Epithelial cell of esophagus (primary cell): ENCODE results near the gene KCTD16.

Experiments used
- DNase-seq: peaks from one replicate; pipeline ENCODE4 v3.0.0; 2010; ENCODE audit warnings: low read depth
- H3K4me3 ChIP-seq: 2 replicates; pipeline ENCODE4 v1.5.1; 2011; ENCODE audit warnings: mild to moderate bottlenecking, low read length, control low read depth
- TF ChIP-seq, protein P1 (sequence below): IDR thresholded peaks from 2 replicates; pipeline ENCODE4 v1.5.1; 2011; ENCODE audit warnings: low read depth, mild to moderate bottlenecking, low read length, control low read depth, inconsistent platforms; ENCODE audit not compliant: insufficient read depth; ENCODE audit errors: missing control alignments

Gene KCTD16

GRCh38 chr5:144128844-144129243 is 41.8 kb upstream of the KCTD16 start:
- H3K4me3 ChIP-seq, result no peak overlapping the region
- TF ChIP-seq, protein P1, sequence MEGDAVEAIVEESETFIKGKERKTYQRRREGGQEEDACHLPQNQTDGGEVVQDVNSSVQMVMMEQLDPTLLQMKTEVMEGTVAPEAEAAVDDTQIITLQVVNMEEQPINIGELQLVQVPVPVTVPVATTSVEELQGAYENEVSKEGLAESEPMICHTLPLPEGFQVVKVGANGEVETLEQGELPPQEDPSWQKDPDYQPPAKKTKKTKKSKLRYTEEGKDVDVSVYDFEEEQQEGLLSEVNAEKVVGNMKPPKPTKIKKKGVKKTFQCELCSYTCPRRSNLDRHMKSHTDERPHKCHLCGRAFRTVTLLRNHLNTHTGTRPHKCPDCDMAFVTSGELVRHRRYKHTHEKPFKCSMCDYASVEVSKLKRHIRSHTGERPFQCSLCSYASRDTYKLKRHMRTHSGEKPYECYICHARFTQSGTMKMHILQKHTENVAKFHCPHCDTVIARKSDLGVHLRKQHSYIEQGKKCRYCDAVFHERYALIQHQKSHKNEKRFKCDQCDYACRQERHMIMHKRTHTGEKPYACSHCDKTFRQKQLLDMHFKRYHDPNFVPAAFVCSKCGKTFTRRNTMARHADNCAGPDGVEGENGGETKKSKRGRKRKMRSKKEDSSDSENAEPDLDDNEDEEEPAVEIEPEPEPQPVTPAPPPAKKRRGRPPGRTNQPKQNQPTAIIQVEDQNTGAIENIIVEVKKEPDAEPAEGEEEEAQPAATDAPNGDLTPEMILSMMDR, result no peak

DNA sequence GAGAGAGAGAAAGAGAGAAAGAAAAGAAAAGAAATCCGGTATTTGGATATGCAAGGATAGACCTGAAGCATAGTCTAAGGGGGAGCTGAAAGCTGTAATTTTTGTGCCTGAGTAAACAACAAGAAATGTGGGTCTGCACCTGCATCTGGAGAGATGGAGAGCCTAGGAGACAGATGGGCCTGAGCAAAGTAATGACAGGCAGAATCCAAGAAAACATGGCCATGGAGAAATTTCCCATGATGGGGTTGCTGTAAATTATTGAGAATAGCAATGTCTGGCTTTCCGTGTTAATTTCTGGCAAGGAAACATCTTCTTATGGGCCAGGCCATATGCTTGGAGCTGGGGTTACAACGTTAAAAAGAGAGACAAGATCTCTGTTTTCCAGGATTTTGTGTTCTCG is 40.4 kb upstream of the KCTD16 start:
- TF ChIP-seq, protein P1, result no peak
- DNase-seq, result no peak
- no peak overlapping the region for H3K4me3 ChIP-seq

More at GRCh38 chr5:144128844-144129243, 41.8 kb upstream of the KCTD16 start:
- no peak for DNase-seq

DNA sequence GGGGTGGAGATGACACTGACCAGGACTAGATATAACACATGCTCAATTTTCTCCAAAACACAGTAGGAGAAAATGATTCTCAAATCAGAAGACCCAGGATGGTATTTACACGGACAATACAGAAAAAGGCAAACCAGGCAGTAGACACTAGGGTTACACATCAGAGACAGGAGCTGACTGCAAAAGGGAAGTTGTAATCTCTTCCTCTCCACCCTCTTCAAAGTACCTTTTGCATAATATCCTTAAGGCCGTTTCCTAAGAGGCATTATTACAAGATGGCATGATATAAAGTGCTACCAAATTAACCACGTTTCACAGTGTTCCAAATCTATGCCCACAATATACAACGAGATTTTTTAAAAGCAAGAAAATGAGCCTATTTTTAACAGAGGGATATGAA is 39.4 kb upstream of the KCTD16 start:
- TF ChIP-seq, protein P1, result no peak
- DNase-seq, result no peak
- H3K4me3 ChIP-seq, result no peak overlapping the region

DNA sequence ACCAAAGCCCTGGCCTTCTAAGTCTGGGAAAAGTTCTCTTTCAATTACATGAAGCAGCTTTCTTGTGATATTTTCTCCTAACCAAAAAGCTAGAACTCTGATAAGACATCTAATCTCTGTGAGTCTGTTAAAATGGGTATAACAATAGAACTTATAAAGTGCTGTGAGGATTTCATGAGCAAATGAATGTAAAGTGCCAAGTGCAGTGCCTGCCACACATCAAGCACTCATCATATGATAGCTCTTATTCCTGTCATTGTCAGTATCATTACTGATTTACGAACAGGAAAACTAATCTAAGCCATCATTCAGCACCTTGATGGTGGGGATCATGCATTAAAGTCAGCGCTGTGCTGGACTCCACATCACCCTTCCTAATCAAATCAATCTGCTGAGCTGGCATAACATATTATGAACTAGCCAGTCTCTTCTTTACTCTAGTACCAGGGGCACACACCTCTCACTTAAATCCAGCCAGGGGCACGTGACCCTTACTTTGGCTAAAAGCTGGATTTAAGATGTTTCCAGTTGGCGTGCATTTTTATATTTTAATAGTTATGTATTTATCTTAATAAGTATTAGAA is 37.5 kb upstream of the KCTD16 start:
- TF ChIP-seq, protein P1, result no peak
- H3K4me3 ChIP-seq, result no peak overlapping the region
- DNase-seq, result no peak

DNA sequence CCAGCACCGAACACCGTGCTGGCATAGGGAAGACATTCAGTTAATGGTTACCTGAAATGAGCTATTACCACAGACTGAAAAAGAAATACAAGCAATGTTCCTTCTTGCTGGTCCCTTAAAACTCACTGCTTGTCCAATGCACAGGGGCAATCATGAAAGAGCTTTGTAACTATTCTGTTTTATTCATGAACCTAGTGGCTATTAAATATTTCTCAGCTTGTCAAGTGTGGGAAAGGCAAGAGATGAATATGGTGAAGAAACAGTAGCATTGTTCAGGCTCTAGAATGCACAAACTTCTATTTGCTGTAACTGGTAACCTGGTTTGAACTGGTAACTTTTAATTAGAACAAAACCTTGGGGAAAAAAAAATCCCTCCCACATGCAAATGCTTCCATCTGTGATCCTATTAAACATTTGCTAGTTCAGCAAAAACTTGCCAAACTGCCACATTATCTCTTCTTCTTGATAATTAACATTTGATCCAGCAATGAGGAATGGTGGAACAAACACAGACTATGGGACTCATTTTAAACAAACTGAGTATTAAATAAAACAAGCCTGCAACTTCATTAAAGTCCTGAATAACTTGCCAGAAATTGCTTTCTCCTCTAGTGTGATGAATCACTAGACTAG is 36.4 kb upstream of the KCTD16 start:
- no peak overlapping the region for H3K4me3 ChIP-seq
- TF ChIP-seq, protein P1, result no peak
- no peak for DNase-seq

- TF ChIP-seq, protein P1, result no peak
These were observed 35.4 kb upstream of the KCTD16 start for GRCh38 chr5:144135113-144135762.

More at GRCh38 chr5:144135113-144135762, 35.4 kb upstream of the KCTD16 start:
- H3K4me3 ChIP-seq, result no peak overlapping the region
- DNase-seq, result no peak
